WTC11 (cell line): ENCODE results near the gene ZCCHC7.

Source experiments
- CREB1 ChIP-seq: sonication (generic); formaldehyde crosslinking; IDR thresholded peaks from 2 replicates; pipeline ENCODE4 v1.8.0; 2023; ENCODE audit warnings: mild to moderate bottlenecking, missing genetic modification reagents
- FOXK1 ChIP-seq: sonication (generic); formaldehyde crosslinking; IDR thresholded peaks from 2 replicates; pipeline ENCODE4 v1.8.0; 2022; ENCODE audit warnings: mild to moderate bottlenecking, moderate library complexity, missing genetic modification reagents
- GABPB1 ChIP-seq: sonication (generic); formaldehyde crosslinking; IDR thresholded peaks from 2 replicates; pipeline ENCODE4 v1.8.1; 2023; ENCODE audit warnings: mild to moderate bottlenecking, missing genetic modification reagents
- TF ChIP-seq, protein P1 (sequence below): fragments of 200-600 bp; IDR thresholded peaks from 2 replicates; pipeline ENCODE4 v1.8.0; 2022; ENCODE audit warnings: antibody characterized with exemption
- TF ChIP-seq, protein P2 (sequence below): sonication (generic); formaldehyde crosslinking; conservative IDR thresholded peaks from 2 replicates; pipeline ENCODE4 v1.8.1; 2023; ENCODE audit warnings: mild to moderate bottlenecking, low read depth, missing genetic modification reagents, moderate library complexity

DNA sequence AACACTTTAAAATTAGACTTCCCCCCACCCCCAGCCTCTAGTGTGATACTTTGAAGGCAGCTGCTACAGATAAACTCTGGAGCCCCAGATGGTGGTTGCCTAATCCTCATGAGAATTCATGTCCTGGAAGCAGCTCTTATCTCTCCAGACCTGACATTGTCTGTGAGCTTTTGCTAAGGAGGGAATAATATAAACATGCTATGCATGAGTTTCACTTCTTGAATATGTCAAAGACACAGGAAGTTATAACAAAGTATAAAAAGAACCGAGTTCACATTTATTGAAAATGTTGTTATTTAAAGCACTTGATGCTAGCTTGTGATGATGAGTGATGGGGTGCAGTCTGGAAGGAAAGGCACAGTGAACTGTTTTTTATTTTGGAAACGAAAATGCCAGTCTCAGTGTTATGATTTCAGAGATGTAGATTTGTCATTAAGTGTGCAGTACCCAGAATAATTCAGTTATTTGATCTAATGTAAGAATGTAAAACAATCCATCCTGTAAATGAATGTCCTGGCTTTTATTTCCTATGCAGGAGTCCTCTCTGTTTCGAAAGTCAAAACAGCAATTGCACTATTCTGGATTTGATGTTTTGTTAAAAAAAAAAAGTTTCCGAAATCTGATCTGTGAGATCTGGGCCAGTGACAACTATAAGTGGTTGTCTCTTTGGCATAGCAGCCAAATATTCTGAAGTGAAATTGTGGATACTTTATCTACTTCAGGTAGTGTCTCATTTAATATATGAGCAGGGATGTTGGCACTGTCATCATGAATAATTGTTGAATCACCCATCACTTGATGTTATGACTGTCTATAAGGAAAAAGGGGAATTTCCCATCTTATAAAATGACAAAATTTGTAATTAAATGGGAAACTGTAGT, 77.0 kb downstream of the ZCCHC7 start:
- TF ChIP-seq, protein P1, sequence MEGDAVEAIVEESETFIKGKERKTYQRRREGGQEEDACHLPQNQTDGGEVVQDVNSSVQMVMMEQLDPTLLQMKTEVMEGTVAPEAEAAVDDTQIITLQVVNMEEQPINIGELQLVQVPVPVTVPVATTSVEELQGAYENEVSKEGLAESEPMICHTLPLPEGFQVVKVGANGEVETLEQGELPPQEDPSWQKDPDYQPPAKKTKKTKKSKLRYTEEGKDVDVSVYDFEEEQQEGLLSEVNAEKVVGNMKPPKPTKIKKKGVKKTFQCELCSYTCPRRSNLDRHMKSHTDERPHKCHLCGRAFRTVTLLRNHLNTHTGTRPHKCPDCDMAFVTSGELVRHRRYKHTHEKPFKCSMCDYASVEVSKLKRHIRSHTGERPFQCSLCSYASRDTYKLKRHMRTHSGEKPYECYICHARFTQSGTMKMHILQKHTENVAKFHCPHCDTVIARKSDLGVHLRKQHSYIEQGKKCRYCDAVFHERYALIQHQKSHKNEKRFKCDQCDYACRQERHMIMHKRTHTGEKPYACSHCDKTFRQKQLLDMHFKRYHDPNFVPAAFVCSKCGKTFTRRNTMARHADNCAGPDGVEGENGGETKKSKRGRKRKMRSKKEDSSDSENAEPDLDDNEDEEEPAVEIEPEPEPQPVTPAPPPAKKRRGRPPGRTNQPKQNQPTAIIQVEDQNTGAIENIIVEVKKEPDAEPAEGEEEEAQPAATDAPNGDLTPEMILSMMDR = no peak
- no peak for TF ChIP-seq FOXK1
- TF ChIP-seq, protein P2, sequence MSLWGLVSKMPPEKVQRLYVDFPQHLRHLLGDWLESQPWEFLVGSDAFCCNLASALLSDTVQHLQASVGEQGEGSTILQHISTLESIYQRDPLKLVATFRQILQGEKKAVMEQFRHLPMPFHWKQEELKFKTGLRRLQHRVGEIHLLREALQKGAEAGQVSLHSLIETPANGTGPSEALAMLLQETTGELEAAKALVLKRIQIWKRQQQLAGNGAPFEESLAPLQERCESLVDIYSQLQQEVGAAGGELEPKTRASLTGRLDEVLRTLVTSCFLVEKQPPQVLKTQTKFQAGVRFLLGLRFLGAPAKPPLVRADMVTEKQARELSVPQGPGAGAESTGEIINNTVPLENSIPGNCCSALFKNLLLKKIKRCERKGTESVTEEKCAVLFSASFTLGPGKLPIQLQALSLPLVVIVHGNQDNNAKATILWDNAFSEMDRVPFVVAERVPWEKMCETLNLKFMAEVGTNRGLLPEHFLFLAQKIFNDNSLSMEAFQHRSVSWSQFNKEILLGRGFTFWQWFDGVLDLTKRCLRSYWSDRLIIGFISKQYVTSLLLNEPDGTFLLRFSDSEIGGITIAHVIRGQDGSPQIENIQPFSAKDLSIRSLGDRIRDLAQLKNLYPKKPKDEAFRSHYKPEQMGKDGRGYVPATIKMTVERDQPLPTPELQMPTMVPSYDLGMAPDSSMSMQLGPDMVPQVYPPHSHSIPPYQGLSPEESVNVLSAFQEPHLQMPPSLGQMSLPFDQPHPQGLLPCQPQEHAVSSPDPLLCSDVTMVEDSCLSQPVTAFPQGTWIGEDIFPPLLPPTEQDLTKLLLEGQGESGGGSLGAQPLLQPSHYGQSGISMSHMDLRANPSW = no peak
- no peak for TF ChIP-seq GABPB1 (CRISPR knock-in tag)
- TF ChIP-seq CREB1 (CRISPR knock-in tag) = no peak
